K562 (cell line): ENCODE results near the gene NPR2. TPM values are rescaled to one million over a fixed set of nuclear protein-coding genes. Genes with fewer than 3 reads are reported as not detected.

Source experiments
- ATF1 ChIP-seq, 2 experiments: fragments of 450-650 bp in 1 of 2; IDR thresholded peaks; 2 replicates each; pipeline ENCODE4 v1.6.1; 2016; ENCODE audit warnings: missing compliant biosample characterization in 1 of 2, missing genetic modification characterization in 1 of 2
- CREB1 ChIP-seq, 2 experiments: sonication (generic) in 1 of 2; formaldehyde crosslinking in 1 of 2; IDR thresholded peaks; 2 replicates each; pipeline versions ENCODE4 v1.6.1 to v1.8.0; 2012 to 2022; ENCODE audit warnings: inconsistent platforms in 1 of 2, mild to moderate bottlenecking in 1 of 2, missing genetic modification reagents in 1 of 2, moderate library complexity in 1 of 2
- CREB3 ChIP-seq: fragments of 450-650 bp; conservative IDR thresholded peaks from 2 replicates; pipeline ENCODE4 v1.6.1; 2016; ENCODE audit warnings: missing genetic modification characterization, low read depth, mild to moderate bottlenecking, missing compliant biosample characterization, moderate library complexity
- CREM ChIP-seq: IDR thresholded peaks from 2 replicates; pipeline ENCODE4 v1.6.1; 2014; ENCODE audit warnings: antibody characterized with exemption, low read depth
- KLF1 ChIP-seq: fragments of 450-650 bp; IDR thresholded peaks from 2 replicates; pipeline ENCODE4 v1.6.1; 2016; ENCODE audit warnings: missing genetic modification characterization, missing compliant biosample characterization
- MEF2D ChIP-seq: conservative IDR thresholded peaks from 2 replicates; pipeline ENCODE4 v1.6.1; 2016; ENCODE audit warnings: low read depth, missing genetic modification characterization, missing compliant biosample characterization
- MEIS2 ChIP-seq: fragments of 450-650 bp; IDR thresholded peaks from 2 replicates; pipeline ENCODE4 v1.6.1; 2014; ENCODE audit warnings: mild to moderate bottlenecking; ENCODE audit not compliant: partially characterized antibody
- POLR2A ChIP-seq: fragments of 450-650 bp; conservative IDR thresholded peaks from 2 replicates; pipeline ENCODE4 v1.6.1; 2016
- REST ChIP-seq, 2 experiments: fragments of 450-650 bp; formaldehyde crosslinking in 1 of 2; IDR thresholded peaks; 2 replicates each; pipeline versions ENCODE4 v1.4.0 to v1.6.1; 2014 to 2020; ENCODE audit warnings: mild to moderate bottlenecking in 2 of 2, borderline replicate concordance in 1 of 2, low read depth in 1 of 2
- SMARCA5 ChIP-seq: fragments of 450-650 bp; IDR thresholded peaks from 2 replicates; pipeline ENCODE4 v1.6.1; 2016
- SNAPC5 ChIP-seq: fragments of 250-450 bp; sonication (Bioruptor Pico); IDR thresholded peaks from 2 replicates; pipeline ENCODE4 v1.8.0; 2021; ENCODE audit warnings: moderate library complexity, mild to moderate bottlenecking, inconsistent platforms
- TBP ChIP-seq: optimal IDR thresholded peaks from 2 replicates; pipeline ENCODE3; 2011; ENCODE audit warnings: low read depth, low read length, improper control_type of control experiment
- ZBTB12 ChIP-seq: fragments of 250-450 bp; sonication (Bioruptor Pico); IDR thresholded peaks from 2 replicates; pipeline ENCODE4 v1.4.0; 2020
- ZNF124 ChIP-seq: sonication (generic); formaldehyde crosslinking; IDR thresholded peaks from 2 replicates; pipeline ENCODE4 v1.8.1; 2022; ENCODE audit warnings: missing genetic modification reagents
- ZNF449 ChIP-seq: fragments of 250-450 bp; sonication (Bioruptor Pico); IDR thresholded peaks from 2 replicates; pipeline ENCODE4 v1.8.0; 2022; ENCODE audit warnings: moderate library complexity, mild to moderate bottlenecking, inconsistent platforms
- polyA plus RNA-seq, 8 experiments: library from polyadenylated mRNA; depleted of rRNA in 4 of 8; stranded (reverse) in 5 of 8; unstranded in 3 of 8; fragments of >200 nt; fragmentation: Nextera tagmentation in 2 of 8; fragmentation: Illumina TruSeq in 1 of 8; extraction: Ambion mirVana in 2 of 8; extraction: Trizol in 1 of 8; gene quantifications; 2 replicates each; pipeline versions ENCODE4 v1.2.1 to v1.2.3, GENCODE V29; 2011 to 2014; ENCODE audit warnings: inconsistent platforms in 1 of 8, missing spikeins in 1 of 8
- total RNA-seq, 7 experiments: library from RNA; depleted of rRNA in 6 of 7; stranded (reverse); fragments of >200 nt in 6 of 7; fragmentation: Illumina TruSeq in 2 of 7; extraction: Trizol in 2 of 7; gene quantifications; 2 replicates each; pipeline versions ENCODE4 v1.2.1 to v1.2.3, GENCODE V29; 2011 to 2021; ENCODE audit warnings: low replicate concordance in 1 of 7

Gene NPR2
- total and polyA plus RNA-seq, 9 of the 15 experiments (the other 6 are each of a cell fraction or from before 2014, with no cell fraction given): 2.4 to 12.9 (median 6.0) TPM

GRCh38 chr9:35829084-35829763 lies 37.8 kb downstream of the NPR2 start, which contains the start of gene TMEM8B (continued):
- TF ChIP-seq ZNF449 (CRISPR knock-in tag): no peak
- no peak for TF ChIP-seq MEIS2
- TF ChIP-seq CREM: peak; percentile 73
- TF ChIP-seq ZNF124 (CRISPR knock-in tag): no peak
- TF ChIP-seq ATF1 (CRISPR knock-in tag; IDR thresholded peaks at IDR 0.05): no peak
- peak; percentile 66 for TF ChIP-seq ATF1 (tag; IDR thresholded peaks at IDR 0.05)
- TF ChIP-seq POLR2A: 0 out of 2 replicates have a peak, but pooled peaks have one; percentile 27
- TF ChIP-seq CREB1 (IDR thresholded peaks at IDR 0.05): peak; percentile 80
- TF ChIP-seq CREB1 (CRISPR knock-in tag; IDR thresholded peaks at IDR 0.05): no peak
- no peak for TF ChIP-seq CREB3 (tag)
- TF ChIP-seq TBP: peak; percentile 28
- TF ChIP-seq MEF2D (tag): no peak
- no peak for TF ChIP-seq KLF1 (tag)
- TF ChIP-seq SMARCA5: no peak
- no peak for TF ChIP-seq SNAPC5 (CRISPR knock-in tag)
- TF ChIP-seq REST (IDR thresholded peaks at IDR 0.05; ENCODE audit: borderline replicate concordance): peak; percentile 56
- no peak for TF ChIP-seq REST (CRISPR knock-in tag; IDR thresholded peaks at IDR 0.05; ENCODE audit: low read depth)
- peak; percentile 59; the same call in 1 of the 2 replicates for TF ChIP-seq ZBTB12 (CRISPR knock-in tag)
